ENCODE data around the gene THUMPD3. TPM values are rescaled to one million over a fixed set of nuclear protein-coding genes. Genes with fewer than 3 reads are reported as not detected.

The THUMPD3 gene
- total RNA-seq, 1 donor from 2014 or later, result 34.8 TPM

- H3K27ac ChIP-seq, result no peak overlapping the region
- TF ChIP-seq CTCF (IDR thresholded peaks at IDR 0.05), result no peak
These were observed 67.9 kb downstream of the THUMPD3 start for GRCh38 chr3:9430733-9431132.

GRCh38 chr3:9433627-9434521 is 71.0 kb downstream of the THUMPD3 start:
- ATAC-seq (no peak), DNase-seq (no peak)
- Histone ChIP-seq H3K9me3 (no peaks in the 10 kb centered on the region), H3K36me3 (peaks cover 100% of the 10 kb centered on the region), H3K4me3 (no peak overlapping the region), H3K27ac (no peak overlapping the region), H3K27me3 (no peaks in the 10 kb centered on the region), H3K4me1 (no peaks in the 10 kb centered on the region)
- intact Hi-C loops (cut with DNase I), result no loop called here
- TF ChIP-seq CTCF (IDR thresholded peaks at IDR 0.05), result no peak

More at GRCh38 chr3:9430733-9431132, 67.9 kb downstream of the THUMPD3 start:
- ATAC-seq (no peak), DNase-seq (no peak)
- H3K4me1 ChIP-seq, result no peaks in the 10 kb centered on the region
- H3K36me3 ChIP-seq, result peaks cover 100% of the 10 kb centered on the region
- H3K9me3 ChIP-seq, result no peaks in the 10 kb centered on the region
- no peaks in the 10 kb centered on the region for H3K27me3 ChIP-seq
- intact Hi-C loops (cut with DNase I), result no loop called here
- H3K4me3 ChIP-seq, result no peak overlapping the region

- Histone ChIP-seq H3K4me3 (no peak overlapping the region), H3K36me3 (peaks cover 100% of the 10 kb centered on the region), H3K27ac (no peak overlapping the region), H3K27me3 (no peaks in the 10 kb centered on the region), H3K9me3 (no peaks in the 10 kb centered on the region), H3K4me1 (no peaks in the 10 kb centered on the region)
- TF ChIP-seq CTCF (IDR thresholded peaks at IDR 0.05), result no peak
- DNase-seq (no peak), ATAC-seq (no peak)
- intact Hi-C loops (cut with DNase I), result no loop called here
These were observed 72.5 kb downstream of the THUMPD3 start for GRCh38 chr3:9435316-9435715.

Other genes starting within 250 kb of the THUMPD3 start
- 3.2 TPM for gene SRGAP3, start 113.4 kb upstream of the THUMPD3 start, total RNA-seq
- 124 TPM for gene SETD5, start 34.6 kb downstream of the THUMPD3 start, total RNA-seq
- not detected for gene LHFPL4, start 190.8 kb downstream of the THUMPD3 start, total RNA-seq

All from upper lobe of right lung (tissue), 1 donor.